LoVo (cell line): ENCODE measurements around the gene KRTAP5-6.

Experiments
- DNase-seq: peaks from one replicate; pipeline ENCODE4 v3.0.0-alpha.2; 2016; ENCODE audit warnings: low spot score

The KRTAP5-6 gene

DNA sequence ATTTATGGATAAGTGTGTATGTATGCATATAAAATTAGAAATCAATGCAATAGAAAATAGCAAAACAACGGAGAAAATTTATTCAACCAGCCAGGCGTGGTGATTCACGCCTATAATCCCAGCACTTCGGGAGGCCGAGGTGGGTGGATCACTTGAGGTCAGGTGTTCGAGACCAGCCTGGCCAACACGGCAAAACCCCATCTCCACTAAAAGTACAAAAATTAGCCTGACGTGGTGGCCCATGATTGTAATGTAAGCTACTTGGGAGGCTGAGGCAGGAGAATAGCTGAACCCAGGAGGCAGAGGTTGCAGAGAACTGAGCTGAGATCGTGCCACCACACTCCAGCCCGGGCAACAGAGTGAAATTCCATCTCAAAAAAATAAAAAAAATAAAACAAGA, 5.5 kb downstream of the KRTAP5-6 start:
- no peak for DNase-seq

GRCh38 chr11:1703146-1703545, 6.2 kb downstream of the KRTAP5-6 start:
- no peak for DNase-seq

- DNase-seq, result peak; percentile 33
Measured at GRCh38 chr11:1705126-1706052, 8.4 kb downstream of the KRTAP5-6 start.

- no peak for DNase-seq
Measured at GRCh38 chr11:1706634-1707400, 9.8 kb downstream of the KRTAP5-6 start.

DNA sequence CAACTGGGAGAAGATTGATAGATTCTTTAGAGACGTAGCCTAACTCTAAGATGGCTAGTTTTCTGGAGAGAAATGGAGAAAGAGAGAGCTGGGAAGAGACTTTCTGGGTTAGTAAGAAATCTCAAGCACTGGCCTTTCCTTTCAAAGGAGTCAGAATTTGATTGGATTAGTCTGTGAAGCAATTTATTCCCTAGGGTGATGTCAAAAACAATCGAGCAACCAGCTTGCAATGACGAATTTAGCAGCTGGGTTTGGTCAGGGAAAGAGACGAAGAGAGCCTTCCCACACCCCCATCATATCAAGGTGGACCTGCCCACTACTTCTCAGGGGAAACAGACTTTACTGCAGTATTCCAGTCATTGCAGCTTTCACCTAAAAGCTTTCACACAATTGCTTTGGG, 10.8 kb downstream of the KRTAP5-6 start:
- no peak for DNase-seq

GRCh38 chr11:1708716-1709115, 11.7 kb downstream of the KRTAP5-6 start:
- no peak for DNase-seq

- no peak for DNase-seq
Measured at GRCh38 chr11:1714908-1715885, 18.2 kb downstream of the KRTAP5-6 start.

DNA sequence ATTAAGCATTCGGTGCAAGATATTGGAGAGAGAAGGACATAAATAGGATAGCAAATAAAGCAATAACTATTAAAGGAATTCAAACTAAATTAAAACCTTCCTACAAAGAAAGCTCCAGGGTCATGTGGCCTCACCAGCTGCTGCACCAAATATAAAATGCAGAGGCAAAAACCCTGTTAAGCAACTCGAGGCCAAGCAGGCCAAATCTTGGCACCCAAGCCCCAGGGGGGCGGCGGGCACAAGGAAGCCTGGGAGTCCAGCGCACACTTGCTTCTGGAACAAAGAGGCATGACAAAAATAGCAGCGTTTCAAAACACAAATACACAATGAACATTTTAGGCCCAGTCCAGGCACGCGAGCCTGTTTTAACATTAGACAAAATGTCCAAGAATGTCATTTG, 20.8 kb downstream of the KRTAP5-6 start:
- no peak for DNase-seq

DNA sequence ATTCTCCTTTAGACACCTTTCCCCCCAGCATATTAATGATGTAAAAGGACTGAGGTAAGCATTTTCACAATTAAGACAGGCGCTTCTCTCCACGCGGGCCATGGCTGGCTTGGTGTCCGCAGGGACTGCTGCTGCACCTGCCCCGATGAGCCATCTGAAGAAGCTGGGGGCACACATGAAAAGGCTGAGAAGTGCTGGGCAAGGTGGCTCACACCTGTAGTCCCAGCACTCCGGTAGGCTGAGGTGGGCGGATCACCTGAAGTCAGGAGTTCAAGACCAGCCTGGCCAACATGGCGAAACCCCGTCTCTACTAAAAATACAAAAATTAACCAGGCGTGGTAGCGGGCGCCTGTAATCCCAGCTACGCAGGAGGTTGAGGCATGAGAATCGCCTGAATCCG, 21.3 kb downstream of the KRTAP5-6 start:
- DNase-seq, result no peak

GRCh38 chr11:1719781-1720180, 22.8 kb downstream of the KRTAP5-6 start:
- no peak for DNase-seq

- no peak for DNase-seq
Measured at GRCh38 chr11:1727096-1727690, 30.2 kb downstream of the KRTAP5-6 start.

GRCh38 chr11:1727861-1728260, 30.9 kb downstream of the KRTAP5-6 start:
- no peak for DNase-seq

- DNase-seq, result no peak
Measured at GRCh38 chr11:1728301-1728700, 31.3 kb downstream of the KRTAP5-6 start.

DNA sequence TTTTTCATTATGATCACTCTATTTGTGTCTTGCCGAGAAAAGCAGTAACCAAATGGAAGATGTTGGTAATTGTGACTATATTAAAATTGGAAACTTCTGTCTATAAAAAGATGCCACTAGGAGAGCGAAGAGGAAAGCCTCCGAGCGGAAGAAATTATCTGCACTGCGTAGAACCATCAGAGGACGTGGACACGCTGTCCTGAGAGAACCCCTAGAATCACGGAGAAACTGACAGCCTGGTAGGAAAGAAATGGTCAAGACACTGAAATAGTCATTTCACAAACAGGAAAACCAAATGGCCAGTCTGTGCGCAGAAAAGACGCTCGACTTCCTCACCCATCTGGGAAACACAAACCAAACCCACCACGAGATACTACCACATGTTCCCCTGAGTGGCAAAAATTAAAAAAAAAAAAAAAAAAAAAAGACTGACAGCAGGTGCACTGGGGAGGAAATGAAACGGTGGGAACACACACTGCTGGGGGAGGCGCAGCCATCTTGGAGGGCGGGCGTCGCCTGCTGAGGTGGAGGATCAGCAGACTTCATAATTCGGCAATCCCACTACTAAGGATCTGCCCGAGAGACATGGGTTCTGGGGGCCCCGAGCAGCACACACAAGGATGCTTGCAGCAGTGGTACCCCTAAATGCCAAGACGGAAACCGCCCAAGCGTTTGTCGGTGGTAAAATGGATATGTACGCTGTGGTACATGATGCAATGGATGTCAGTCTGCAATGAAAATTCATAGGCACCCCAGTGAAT, 32.1 kb downstream of the KRTAP5-6 start:
- DNase-seq, result no peak

DNA sequence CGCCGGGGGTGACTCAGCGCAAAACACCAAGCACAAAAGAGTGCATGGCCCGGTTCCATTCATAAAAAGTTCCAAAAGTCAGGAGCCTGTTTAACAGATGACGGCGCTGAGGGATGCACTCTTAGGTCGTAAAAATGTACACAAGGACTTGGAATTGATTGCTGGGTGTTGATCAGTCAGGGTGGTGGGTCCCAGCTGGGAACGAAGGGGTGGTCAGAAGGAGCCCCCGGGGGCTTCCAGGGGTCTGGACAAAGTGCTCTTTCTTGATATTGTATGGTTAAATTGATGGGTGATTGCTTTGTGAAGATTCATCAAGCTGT, 32.7 kb downstream of the KRTAP5-6 start:
- no peak for DNase-seq

DNA sequence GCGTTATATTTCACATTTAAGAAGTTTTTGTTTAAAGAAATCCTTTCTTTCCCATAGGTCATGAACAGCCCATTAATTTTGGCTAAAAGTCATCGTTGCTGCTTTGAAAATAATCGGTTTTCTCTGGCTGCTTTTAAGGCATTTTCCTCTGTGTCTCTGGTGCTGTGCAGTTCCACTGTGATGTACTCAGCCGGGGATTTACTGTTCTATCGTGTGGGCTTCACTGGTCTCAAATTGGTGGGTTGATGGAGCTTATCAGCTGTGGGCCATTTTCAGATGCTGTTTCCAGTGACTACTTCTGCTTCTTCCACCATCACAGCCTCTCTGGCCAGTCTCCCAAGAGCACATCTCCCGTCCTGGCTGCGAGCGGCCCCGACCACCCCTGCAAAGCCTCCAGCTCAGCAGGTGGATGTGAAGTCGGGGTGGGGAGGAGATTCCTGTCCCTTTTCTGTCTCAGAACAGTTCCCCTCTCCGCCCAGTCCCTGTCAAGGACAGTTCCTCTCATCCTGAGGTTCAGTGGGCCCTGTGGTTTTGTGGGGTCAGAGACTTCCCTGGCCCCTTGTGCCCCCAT, 33.1 kb downstream of the KRTAP5-6 start:
- no peak for DNase-seq

DNA sequence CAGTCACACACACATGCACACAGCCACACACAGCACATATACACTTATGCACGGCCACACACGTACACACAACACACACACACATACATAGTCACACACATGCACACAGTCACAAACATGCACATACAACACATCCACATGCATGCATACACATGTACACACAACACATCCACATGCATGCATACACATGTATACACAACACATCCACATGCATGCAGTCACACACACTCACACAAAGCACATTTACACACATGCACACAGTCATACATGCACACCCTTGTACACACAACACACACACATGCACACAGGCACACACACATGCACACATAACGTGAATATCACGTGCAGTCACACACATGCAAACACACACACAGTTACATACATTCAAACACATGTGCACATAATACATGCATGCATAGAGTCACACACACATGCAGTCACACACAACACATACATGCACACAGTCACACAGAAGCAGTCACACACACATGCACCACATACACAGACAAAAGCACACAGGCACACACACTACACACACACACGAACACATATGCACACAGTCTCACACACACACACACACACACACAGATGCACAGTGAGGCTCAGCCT, 34.6 kb downstream of the KRTAP5-6 start:
- no peak for DNase-seq

DNA sequence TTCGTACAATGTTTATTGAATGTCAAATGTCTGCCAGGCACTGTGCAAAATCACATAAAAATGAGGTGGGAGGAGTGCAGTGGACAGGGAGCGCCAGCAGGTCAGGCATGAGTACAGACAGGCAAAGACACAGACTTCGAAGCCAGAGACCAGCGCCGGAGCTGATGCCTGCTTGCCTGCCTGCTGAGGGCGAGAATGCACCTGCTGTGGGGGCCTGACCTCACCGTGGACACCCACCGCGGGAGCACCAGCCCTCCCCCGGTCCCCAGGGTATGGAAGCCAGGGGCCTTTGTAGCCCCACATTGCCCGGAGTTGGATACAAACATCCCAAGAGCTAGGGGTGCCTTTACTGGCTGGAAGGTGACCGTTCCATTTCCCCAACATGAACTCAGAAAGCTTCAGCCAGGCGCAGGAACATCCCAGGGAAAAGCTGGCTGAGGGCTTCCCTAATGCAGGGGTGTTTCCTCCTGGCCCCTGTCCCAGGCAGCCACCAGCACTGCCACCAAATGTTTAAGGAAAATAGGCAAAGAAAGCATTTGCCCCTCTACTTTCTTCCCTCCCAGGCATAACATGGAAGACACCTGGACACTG, 35.5 kb downstream of the KRTAP5-6 start:
- DNase-seq, result no peak

DNA sequence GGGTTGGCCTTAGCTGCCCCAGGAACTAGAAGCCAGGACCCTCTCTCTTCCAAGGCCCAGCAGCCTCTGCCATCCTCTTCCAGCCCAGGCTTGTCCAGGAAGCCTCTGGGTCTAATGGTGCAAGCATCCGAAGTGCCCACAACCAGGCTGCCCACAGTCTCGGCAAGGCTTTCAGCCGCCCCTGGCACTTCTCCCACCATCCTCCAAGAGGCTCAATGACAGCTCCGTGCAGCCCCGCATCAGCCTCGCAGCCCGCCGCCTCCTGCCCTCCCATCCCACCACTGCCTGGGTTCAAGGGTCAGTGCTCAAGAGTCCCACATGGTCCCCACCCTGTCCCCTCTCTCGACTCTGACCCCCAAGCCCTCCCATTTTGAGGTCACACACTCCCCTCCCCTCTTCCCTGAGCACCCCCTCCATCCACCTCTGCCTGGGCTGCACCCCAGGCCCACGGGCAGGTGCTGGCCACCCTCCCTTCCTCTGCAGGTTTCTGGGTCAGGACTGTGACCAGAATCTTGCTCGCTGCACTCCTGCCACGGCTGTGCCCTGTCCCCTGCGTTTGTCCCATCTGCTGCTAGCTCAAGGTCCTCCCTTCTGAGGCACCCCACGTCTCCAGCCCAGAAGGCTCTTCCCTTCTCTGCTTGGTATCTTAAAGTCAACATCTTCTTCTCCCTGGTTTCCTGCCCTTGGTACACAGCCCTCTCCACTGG, 36.2 kb downstream of the KRTAP5-6 start:
- no peak for DNase-seq
